H1 (cell line): ENCODE data around the gene POTEH. TPM values are rescaled to one million over a fixed set of nuclear protein-coding genes. Genes with fewer than 3 reads are reported as not detected.

Experiments
- polyA plus RNA-seq, 7 experiments: library from polyadenylated mRNA; depleted of rRNA in 3 of 7; stranded (reverse) in 5 of 7; unstranded in 2 of 7; fragments of >200 nt in 5 of 7; fragments of 200-250 nt in 2 of 7; gene quantifications; 1 replicate in 5 of 7; 2 replicates in 1 of 7; 4 replicates in 1 of 7; pipeline versions ENCODE4 v1.2.1 to v1.2.3, GENCODE V29; 2011 to 2013; ENCODE audit warnings: missing spikeins in 2 of 7, mixed read lengths in 2 of 7
- small RNA-seq: library from polyadenylated mRNA; stranded (forward); fragments of <200 nt; extraction: miRNeasy Mini kit (QIAGEN cat#:217004); gene quantifications from one replicate; pipeline ENCODE3, GENCODE V24; 2013; ENCODE audit not compliant: insufficient read depth
- total RNA-seq: library from RNA; stranded (reverse); fragmentation: NEBNext Ultra II Directional; extraction: Animal tissue kit (Norgen Biotek cat#: 25700); gene quantifications from 2 replicates; pipeline ENCODE4 v1.2.1, GENCODE V29; 2021

The POTEH gene
- total and polyA plus RNA-seq, 2 of the 8 experiments (the other 6 are each of a cell fraction or from before 2014, with no cell fraction given), result not detected

Small RNA genes lying within 50 kb of the gene (small RNA-seq; reads per million reads assigned to genes)
- not detected for gene RNU6-816P

Other genes with a start within 250 kb of the POTEH start
- not detected in 2 replicates for gene OR11H1, start 161.8 kb upstream of the POTEH start, total RNA-seq
- gene OR11H1, start 161.8 kb upstream of the POTEH start, polyA plus RNA-seq (2011; rRNA removed), result not detected in 2 replicates